ENCODE results near the gene HKDC1.
"Not testable (repeated sequence)": the region's sequence is repeated elsewhere in the genome, so short reads cannot be mapped to it uniquely, and the experiment has no call there.

The HKDC1 gene

DNA sequence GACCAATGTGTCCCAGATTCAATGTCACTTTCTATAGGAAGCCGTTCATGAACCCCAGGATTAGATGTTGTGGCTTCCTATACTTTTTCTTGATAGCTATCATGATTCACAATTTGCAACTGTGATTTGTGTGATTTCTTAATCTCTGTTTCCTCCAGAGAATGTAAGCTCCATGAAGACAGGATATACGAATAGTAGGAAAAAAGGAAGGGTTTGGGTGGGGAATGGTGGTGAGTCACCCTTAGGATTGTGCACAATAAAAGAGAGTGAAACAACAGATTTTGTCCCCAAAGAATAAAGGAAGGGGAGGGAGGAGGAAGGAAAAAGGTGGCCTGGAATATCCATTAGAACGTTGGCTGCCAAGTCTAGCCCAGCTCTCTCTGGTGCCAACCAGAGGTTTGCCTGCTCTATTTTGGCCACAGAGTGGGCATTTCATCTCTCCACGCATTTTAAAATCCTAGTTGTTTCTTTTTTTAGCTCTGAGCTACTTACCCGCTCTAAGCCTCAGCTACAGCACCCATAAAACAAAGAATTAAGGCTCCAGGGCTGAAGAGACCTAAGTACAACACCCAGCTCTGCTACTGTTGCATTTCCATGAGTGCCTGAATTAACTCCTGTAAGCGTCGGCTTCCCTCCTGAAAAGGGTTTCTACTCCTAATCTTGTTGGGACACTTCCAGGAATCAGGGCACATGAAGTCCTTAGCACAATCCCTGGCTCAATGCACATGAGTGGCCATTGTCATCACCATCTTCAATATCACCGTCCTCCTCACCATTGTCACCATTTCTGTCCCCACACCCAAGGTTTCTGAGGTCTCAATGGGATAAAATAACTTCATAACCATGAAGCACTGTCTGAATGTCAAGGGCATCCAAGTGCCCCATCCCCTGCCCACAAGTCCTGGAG, 61.6 kb downstream of the HKDC1 start:
- DNase-seq: no peak

DNA sequence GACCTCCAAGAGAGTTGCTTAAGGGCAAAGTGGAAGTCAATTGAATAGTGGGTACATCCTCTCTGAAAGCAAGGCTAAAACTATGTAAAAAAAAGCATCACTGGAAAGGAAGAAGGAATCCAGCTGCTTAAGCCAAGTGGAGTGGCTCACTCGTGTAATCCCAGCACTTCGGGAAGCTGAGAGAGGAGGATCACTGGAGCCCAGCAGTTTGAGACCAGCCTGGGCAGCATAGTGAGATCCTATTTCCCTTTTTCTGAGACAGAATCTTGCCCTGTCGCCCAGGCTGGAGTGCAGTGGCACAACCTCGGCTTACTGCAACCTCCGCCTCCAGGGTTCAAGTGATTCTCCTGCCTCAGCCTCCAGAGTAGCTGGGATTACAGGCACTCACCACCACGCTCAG, 64.3 kb downstream of the HKDC1 start:
- DNase-seq: not testable (repeated sequence)

DNA sequence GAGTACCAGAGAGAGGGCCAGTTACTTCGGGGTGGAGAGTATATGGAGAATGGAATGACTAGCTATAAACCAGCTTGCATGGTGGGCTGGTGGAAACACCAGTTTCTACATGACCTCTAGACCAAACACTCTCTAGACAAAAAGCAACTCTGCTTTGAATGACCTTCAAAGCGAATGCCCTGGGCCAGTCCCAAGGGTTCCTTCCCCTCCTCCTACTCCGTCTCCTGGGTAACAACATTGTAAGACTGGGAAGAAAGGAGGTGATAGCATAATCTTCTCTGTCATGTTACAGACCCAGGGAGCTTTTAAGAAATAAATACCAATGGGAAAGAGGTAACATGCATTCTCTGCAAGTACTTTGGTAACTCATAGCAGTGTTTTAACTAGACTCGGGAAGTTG, 65.6 kb downstream of the HKDC1 start:
- no peak for DNase-seq

DNA sequence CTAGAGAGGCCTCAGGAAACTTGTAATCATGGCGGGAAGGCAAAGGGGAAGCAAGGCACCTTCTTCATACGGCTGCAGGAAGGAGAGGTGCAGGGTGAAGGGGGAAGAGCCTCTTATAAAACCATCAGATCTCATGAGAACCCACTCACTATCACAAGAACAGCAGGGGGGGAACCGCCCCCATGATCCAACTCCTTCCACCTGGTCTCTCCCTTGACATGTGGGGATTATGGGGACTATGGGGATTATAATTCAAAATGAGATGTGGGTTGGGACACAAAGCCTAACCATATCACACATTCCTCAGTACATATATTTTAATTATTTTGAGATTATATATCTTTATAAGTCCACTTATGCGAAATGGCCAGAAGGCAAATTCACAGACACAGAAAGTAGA, 67.0 kb downstream of the HKDC1 start:
- DNase-seq: no peak

DNA sequence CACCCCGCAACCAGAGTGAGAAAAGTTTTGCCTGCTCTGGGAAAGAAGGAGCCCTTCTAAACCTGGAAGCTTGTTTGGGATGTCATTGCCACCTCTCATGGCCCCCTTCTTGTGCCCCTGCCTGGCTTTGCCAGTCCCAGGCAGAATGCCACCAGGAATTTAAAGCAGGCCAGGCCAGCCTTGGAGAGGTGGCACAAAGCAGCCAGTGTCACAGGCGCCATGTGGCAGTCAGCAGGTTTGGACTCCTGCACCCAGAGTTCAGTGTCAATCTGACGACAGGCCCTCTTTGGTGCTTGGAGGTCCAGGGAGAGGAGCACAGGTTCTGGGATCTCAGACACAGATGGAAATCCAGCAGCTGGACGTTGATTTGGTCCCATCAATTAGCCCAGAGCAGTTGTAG, 70.9 kb downstream of the HKDC1 start:
- no peak for DNase-seq

DNA sequence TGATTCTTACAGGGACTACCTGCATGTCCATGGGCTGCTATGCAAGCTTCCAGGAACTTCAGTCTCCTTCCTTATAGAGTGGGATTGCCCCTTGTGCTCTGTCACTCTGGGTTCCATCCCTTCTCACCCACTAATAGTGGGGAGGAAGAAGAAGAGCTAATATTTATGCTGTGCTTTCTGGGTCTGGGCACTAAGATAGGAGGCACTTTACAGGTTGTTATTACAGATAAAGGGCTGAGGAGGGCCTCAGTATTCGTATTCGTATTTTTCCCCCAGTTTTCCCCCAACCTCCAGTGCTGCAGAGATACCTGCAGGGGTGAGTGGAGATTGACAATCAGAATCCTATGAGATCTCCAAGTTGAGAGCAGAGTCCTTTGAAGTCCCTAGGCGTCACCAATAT, 72.3 kb downstream of the HKDC1 start:
- DNase-seq: no peak

DNA sequence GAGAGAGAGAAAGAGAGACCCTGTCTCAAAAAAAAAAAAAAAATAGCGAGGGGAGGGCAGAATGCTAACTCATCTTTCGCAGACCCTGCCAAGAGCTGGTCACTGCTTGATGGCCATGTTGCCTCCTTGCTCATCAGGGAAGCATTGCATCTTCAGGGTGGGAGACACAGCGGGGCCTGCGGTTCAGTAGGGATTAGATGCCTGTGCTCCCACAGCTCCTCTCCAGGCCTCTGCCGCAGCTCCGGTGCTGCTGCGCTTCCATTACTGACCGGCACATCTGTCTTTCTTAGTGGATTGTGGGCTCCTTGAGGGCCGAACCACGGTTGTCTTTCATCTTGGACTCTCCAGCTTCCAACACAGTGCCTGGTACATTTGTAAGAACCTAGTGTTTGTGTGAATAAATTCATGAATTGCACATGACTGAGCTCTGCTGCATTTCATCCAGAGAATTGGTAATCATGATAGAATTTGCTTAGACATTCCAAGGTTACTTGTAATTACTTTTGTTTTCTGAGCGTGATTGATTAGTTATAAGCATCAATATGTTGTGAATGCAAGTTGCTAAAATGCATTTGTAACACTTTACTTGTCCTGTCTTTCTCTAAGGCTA, 75.0 kb downstream of the HKDC1 start:
- DNase-seq: no peak

DNA sequence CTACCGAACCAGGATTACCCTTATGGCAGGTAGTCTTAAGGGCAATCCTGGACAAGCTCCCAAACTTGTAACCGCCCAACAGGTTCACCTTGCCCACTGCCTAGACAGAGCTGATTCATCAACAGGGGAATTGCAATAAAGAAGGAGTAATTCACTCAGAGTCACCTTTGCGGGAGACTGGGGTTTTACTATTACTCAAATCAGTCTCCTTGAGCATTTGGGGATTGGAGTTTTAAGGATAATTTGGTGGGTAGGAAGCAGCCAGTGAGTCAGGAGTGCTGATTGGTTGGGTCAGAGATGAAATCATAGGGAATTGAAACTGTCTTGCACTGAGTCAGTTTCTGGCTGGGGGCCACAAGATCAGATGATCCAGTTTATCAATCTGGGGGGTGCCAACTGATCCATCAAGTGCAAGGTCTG, 83.5 kb downstream of the HKDC1 start:
- no peak for DNase-seq

DNA sequence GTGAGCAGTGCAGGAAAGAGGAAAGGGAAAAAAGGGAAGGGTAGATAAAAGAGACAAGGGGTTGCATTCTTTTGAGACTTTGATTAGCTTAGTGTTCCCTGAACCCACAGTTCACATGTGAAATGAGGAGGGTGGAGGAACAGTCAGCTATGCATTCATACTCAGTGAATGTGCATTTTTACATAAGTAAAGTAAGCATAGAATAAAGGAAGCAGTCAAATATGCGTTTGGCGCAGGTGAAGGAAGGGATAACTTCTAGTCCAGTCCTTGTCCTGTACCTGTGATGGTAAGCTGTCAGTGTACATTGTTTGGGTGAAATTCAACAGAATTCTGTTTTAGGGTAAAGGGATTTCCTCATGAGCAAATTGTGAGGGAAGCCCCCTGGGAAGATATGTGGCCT, 86.3 kb downstream of the HKDC1 start:
- no peak for DNase-seq

DNA sequence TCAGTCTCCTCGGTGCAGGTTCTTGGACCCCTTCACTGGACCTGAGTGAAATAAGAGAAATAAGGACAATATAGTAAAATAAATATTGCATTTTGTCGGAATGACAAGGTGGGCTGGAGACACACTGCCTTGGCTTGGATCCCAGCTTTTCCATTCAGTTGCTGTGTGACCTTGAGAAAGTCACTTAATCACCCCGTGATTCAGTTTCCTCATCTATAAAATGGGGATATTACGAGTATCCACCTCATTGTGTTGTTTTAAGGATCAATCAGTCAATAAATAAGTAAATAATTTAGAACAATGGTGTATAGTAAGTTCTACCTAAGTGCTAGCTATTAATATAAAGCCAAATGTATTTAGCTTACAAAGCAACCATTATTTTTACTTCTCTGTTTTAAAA, 87.3 kb downstream of the HKDC1 start:
- DNase-seq: no peak

DNA sequence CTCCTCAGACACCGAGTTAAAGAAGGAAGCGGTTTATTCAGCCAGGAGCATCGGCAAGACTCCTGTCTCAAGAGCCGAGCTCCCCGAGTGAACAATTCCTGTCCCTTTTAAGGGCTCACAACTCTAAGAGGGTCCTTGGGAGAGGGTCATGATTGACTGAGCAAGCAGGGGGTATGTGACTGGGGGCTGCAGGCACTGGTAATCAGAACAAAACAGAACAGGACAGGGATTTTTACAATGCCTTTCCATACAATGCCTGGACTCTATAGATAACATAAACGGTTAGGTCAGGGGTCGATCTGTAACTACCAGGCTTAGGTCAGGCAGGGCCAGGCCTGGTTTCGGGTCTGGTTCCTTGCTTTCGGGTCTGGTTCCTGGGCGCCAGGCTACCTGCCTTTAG, 88.2 kb downstream of the HKDC1 start:
- not testable (repeated sequence) for DNase-seq

DNA sequence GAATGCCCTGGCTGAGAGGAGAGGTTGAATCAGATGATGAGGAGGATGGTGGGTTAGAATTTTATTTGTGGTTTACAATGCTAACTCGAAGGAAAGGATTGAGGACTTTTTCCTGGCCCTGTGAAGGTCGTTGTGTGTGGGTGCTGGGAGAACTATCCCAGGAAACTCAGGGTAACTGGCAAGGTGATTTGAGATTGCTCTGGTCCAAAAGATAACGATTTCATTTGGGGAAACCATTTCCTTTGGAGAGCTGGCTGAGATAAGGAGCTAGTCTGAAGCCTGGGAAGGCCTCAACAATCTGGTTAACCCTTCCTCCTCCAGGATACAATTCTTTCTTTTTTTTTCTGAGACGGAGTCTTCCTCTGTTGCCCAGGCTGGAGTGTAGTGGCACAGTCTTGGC, 91.2 kb downstream of the HKDC1 start:
- no peak for DNase-seq

DNA sequence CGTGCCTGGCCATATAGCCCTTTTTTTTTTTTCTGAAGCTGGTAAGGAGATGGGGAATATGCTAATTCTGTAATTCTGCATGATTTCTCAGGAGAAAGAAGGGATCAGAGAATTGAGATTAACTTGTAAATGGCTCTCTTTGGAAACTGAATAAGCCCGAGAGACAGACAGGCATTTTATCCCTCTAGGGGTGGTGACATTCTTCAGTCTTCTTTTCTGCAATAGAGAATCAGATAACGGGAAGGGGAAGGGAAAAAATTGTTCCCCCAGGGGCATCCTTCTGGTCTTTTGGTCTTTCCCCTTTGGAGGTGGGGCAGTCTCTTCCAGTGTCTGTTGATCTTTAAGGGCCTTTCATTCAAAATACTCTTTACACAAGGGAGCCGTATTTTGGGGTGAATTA, 92.4 kb downstream of the HKDC1 start:
- DNase-seq: no peak

DNA sequence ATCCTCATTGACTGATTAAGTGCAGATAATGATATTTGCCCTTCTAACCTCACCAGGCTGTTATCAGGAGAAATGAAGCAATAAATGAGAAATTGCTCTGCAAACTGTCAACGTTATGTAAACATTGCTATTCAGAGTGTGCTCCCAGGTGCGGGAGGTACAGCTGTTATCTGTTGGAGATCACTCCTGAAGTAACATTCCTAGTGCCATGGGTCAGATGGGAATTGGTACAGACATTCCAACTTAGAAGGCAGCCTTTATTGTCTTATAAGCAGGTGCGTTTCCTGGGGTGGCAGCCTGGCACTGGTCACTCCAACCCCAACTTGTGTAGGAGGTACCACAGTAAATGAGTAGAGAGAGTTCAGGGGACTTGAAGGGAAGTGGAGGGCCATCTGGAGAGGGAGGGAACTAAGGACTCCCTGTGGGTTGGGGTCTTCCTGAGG, 95.0 kb downstream of the HKDC1 start:
- DNase-seq: no peak

DNA sequence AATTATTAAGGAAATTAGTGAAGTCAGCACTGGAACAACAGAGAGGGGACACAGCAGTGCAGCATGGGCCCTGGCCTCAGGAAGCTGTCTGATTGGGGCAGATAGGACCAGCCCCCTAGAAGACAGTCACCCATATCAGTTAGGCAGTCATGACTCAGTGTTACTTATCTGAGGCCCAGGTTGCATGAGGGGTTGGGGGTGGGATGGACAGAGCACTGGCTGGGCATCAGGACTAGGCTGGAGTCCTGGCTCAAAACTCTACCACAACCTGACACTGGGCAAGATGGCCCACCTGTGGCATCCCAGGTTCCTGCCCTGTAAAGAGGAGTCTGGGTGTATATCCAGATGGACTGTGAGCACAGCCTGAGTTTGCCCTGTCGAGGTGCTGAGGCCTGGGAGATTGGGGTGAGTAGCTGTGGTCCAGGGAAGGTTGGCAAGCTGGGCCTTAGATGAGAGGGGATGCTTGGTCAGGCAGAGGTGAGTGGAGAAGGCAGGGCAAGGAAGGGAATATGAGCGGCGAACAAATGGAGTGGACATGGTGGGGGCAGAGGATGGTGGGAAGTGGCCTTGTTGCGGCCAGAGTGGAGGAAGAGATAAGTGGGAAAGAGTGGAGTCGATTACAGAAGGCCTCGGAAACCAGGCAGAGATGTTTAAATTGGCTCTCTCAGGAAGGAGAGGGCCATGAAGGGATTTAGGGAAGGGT, 95.6 kb downstream of the HKDC1 start:
- no peak for DNase-seq

DNA sequence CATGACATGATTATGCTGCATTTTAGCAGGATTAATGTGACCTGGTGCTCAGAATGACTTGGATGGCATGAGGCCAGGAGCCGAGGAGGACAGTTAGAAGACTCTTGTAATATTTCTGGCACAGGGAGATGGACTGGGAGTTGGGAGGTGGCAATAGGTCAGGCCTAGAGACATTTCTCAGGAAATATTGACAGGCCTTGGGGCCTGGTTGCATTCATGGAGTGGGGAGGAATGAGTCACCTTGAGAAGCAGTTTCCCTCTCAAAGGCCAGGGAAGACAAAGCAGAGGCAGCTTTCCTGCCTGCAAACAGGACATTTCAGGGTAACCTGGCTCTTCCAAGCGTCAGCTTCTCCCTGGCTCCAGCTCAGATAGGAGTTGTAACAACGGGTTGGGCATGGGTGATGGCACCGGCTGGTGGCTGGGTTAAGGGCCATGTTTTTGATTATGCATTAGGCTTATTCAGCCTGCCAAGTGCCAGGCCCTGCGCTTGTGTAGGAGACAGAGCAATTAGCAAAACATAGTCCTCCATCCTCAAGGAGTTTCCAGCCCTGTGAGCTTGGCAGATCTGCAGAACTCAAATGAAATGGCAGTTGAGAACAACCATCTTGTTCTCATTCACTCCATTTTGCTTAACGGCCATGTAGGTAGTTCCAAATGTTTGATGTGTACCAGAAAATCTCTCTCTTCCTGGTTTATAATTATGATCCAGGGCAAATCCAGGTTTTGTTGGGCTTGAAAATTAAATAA, 96.4 kb downstream of the HKDC1 start:
- no peak for DNase-seq
